Adipocyte (in vitro differentiated cells): Measurements from ENCODE around the gene FAM185A.
"Not testable (repeated sequence)": the region's sequence is repeated elsewhere in the genome, so short reads cannot be mapped to it uniquely, and the experiment has no call there.

Source experiments
- DNase-seq: peaks from one replicate; pipeline ENCODE4 v3.0.0-alpha.2; 2015; ENCODE audit warnings: low read depth
- H3K27me3 ChIP-seq: replicated peaks from 2 replicates; pipeline ENCODE4 v1.7.0; 2013; ENCODE audit warnings: mild to moderate bottlenecking, low read length, moderate library complexity; ENCODE audit not compliant: control insufficient read depth, insufficient read depth
- H3K36me3 ChIP-seq: 2 replicates; pipeline ENCODE4 v1.7.0; 2013; ENCODE audit warnings: low read length, mild to moderate bottlenecking, moderate library complexity; ENCODE audit not compliant: control insufficient read depth, insufficient read depth, severe bottlenecking
- H3K4me1 ChIP-seq: 2 replicates; pipeline ENCODE4 v1.7.0; 2013; ENCODE audit warnings: mild to moderate bottlenecking, low read length, moderate library complexity; ENCODE audit not compliant: control insufficient read depth, insufficient read depth
- H3K4me3 ChIP-seq: 2 replicates; pipeline ENCODE4 v1.7.0; 2013; ENCODE audit warnings: mild to moderate bottlenecking, low read length, moderate library complexity
- H3K9ac ChIP-seq: 2 replicates; pipeline ENCODE4 v1.7.0; 2013; ENCODE audit warnings: mild to moderate bottlenecking, low read length, moderate library complexity
- H3K9me3 ChIP-seq: 2 replicates; pipeline ENCODE4 v1.7.0; 2013; ENCODE audit warnings: mild to moderate bottlenecking, low read length, moderate library complexity; ENCODE audit not compliant: control insufficient read depth

Gene FAM185A

DNA sequence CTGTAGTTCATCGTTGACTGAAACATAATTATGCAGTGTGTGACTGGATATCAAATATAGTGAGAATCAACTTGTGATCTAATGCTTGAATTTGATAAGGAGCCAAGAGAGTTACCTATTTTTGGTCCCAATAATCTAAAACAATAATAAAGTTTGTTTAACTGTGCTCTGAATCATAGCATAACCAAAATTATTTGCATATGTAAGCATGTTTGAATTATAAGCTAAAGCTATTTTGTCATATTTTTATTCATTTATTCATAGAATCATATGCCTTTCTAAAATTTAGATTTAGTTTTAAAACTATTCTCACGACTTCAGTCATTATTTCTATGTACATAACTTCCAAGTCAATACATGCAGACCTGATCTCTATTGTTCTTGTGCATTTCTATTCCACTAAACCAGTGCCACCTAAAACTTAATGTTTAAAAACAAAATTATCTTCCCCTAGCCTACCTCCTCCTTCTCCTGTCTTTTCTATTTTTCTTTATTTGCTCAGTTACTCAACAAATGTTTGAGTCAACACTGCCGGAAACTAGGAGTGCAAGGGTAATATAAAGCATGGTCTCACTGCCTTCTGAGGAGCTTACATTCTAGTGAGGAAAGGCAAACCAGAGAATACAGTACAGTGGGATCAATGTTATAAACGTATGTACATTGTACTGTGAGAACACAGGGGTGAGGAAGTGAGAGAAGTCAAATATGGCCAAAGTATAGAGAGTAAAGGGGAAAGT lies 41.7 kb downstream of the FAM185A start:
- H3K9me3 ChIP-seq, H3K4me1 ChIP-seq, H3K27me3 ChIP-seq, H3K9ac ChIP-seq, DNase-seq, H3K4me3 ChIP-seq, H3K36me3 ChIP-seq: not testable (repeated sequence)

DNA sequence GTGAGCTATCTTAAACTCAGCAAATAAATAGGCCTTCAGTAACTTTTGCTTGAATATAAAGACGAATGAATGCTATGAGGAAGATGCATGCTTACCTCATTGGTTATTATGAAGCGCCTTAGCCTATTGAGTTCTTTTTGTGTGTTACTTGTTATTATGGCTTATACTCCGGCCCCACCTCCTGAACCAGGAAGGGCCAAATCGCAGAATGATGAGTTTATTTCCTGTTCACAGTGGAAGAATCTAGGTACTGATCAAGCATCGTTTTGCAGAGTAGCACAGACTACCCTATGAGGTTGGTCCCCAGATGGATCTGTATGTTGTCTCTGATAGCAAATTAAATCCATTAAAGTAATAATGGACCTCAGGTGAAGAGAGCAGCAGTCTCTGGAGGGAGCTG lies 42.6 kb downstream of the FAM185A start:
- H3K9ac ChIP-seq, H3K36me3 ChIP-seq, H3K4me1 ChIP-seq, H3K9me3 ChIP-seq, DNase-seq, H3K4me3 ChIP-seq, H3K27me3 ChIP-seq: not testable (repeated sequence)

DNA sequence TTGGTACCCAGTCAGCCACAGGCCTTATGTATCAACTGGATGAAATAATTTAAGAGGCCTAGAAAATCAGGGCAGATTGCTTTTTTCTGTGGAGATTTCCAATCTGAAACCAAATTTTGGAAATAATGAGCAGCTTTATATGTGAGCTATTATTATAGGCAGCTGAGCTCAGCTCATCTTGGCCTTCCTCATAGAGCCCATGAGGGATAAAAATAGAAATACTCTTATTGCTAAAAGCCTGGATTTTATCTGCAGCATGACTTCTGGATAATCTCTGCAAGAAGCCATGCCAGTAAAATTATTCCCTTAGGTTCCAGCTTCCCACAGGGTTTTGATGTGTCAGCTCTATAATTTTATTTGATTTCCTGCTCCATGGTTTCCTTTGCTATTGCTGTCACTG lies 43.0 kb downstream of the FAM185A start:
- not testable (repeated sequence) for H3K4me1 ChIP-seq, H3K36me3 ChIP-seq, DNase-seq, H3K4me3 ChIP-seq, H3K9me3 ChIP-seq, H3K27me3 ChIP-seq, H3K9ac ChIP-seq

DNA sequence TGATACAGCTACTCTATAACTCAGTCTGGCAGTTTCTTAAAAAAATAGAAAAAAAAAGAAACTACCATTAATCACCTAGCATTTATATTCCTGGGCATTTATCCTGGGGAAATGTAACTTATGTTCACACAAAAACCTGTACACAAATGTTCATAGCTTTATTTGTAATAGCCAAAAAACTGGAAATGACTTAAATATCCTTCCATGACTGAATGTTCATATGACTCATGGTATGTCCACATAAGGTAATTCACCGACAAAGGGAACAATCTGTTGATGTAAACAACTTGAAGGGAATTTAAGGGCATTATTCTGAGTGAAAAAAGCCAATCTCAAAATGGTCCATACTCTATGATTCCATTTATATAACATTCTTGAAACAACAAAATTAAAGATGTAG lies 45.8 kb downstream of the FAM185A start:
- not testable (repeated sequence) for H3K27me3 ChIP-seq, DNase-seq, H3K9ac ChIP-seq, H3K36me3 ChIP-seq, H3K4me3 ChIP-seq, H3K4me1 ChIP-seq, H3K9me3 ChIP-seq

DNA sequence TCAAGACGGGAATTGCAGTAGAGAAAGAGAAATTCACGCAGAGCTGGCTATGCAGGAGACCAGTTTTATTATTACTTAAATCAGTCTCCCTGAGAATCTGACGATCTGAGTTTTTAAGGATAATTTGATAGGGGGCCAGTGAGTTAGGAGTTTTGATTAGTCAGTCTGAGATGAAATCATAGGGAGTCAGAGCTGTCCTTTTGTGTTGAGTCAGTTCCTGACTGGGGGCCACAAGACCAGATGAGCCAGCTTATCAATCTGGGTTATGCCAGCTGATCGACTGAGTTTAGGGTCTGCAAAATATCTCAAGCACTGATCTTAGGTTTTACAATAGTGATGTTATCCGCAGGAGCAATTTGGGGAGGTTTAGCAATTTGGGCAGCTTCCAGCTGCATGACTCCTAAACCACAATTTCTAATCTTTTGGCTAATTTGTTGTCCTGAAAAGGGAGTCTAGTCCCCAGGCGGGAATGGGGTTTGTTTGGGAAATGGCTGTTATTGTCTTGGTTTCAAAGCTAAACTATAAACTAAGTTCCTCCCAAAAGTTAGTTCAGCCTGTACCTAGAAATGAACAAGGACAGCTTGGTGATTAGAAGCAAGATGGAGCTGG lies 47.3 kb downstream of the FAM185A start:
- H3K4me3 ChIP-seq, H3K9ac ChIP-seq, H3K36me3 ChIP-seq, H3K4me1 ChIP-seq, H3K27me3 ChIP-seq, H3K9me3 ChIP-seq, DNase-seq: not testable (repeated sequence)

DNA sequence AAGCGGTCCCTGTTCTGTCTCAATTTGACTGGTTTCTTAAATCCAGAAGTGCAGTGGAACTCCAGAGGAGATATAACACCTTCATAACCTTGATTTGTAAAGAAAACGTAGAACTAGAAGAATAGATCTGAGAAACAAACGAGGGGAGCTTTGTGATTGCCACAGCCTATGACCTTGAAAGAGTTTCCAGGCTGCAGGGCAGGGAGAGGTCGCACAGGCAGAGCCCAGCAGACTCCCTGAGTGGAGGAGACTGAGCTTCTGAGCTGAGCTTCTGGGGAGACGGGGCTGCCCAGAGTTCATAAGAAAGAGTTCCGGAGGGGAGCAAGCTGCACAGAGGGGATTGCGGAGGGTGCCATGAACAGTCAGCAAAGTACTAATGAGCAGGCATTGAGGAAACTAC lies 57.8 kb downstream of the FAM185A start:
- Histone ChIP-seq H3K4me1 (peaks cover 6% of the 10 kb centered on the region), H3K9ac (no peak overlapping the region), H3K36me3 (peaks cover 7% of the 10 kb centered on the region), H3K27me3 (no peaks in the 10 kb centered on the region), H3K4me3 (no peak overlapping the region), H3K9me3 (no peaks in the 10 kb centered on the region)
- no peak for DNase-seq

DNA sequence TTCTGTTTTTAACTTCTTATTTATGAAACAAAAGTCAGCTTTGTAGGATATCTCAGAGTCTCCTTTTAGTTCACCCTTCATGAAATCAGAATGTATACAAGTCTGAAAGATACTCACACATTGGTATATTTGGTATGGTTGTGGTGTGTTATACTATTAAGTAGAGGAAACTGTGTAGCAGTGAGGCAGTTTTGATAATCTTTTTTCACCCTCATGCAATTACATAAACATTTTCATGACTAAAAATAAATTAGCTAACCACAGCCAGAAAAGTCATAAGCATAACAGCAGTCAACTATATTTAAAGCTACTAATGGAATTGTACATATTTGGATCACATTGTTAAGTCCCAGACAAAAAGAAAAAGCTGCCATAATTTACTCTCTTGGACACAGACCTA lies 62.1 kb downstream of the FAM185A start:
- H3K4me3 ChIP-seq: no peak overlapping the region
- no peaks in the 10 kb centered on the region for H3K9me3 ChIP-seq
- no peak overlapping the region for H3K9ac ChIP-seq
- no peaks in the 10 kb centered on the region for H3K27me3 ChIP-seq
- DNase-seq: no peak
- H3K36me3 ChIP-seq: peaks cover 7% of the 10 kb centered on the region
- H3K4me1 ChIP-seq: peaks cover 20% of the 10 kb centered on the region

DNA sequence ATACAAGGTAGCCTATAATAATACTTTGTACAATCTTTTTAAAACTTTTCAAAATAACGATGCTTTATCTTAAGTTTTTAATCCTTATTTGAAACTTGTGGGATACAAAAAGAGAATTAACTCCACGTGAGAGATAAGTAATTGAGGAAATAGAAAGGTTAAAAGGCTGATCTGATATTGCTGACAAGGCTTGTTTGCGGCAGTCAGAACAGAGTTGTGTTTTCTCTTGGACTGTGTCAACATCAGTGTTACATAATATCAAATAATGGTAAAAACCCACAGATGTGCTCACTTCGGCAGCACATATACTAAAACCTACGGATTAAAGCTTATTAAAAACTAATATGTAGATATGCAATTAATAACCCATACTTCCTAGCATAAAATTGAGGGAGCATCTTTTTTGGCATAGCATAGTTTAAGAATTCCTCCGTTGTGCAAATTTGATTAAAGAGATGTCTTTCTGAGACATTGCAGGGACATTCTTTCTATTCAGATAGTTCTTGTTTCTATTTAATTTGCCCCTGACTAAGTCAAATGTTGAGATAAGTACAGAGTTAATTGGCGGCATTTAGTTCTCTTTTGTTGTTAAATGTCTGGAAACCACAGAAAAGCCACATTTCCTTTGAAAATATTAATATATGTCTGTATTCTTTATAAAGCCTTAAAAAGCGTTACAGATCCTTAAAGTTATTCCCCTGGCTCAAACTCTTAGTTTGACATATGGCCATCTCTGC lies 63.3 kb downstream of the FAM185A start:
- H3K4me1 ChIP-seq: peaks cover 20% of the 10 kb centered on the region
- no peak overlapping the region for H3K4me3 ChIP-seq
- H3K9ac ChIP-seq: no peak overlapping the region
- no peak for DNase-seq
- H3K36me3 ChIP-seq: peaks cover 7% of the 10 kb centered on the region
- H3K9me3 ChIP-seq: no peaks in the 10 kb centered on the region
- no peaks in the 10 kb centered on the region for H3K27me3 ChIP-seq

DNA sequence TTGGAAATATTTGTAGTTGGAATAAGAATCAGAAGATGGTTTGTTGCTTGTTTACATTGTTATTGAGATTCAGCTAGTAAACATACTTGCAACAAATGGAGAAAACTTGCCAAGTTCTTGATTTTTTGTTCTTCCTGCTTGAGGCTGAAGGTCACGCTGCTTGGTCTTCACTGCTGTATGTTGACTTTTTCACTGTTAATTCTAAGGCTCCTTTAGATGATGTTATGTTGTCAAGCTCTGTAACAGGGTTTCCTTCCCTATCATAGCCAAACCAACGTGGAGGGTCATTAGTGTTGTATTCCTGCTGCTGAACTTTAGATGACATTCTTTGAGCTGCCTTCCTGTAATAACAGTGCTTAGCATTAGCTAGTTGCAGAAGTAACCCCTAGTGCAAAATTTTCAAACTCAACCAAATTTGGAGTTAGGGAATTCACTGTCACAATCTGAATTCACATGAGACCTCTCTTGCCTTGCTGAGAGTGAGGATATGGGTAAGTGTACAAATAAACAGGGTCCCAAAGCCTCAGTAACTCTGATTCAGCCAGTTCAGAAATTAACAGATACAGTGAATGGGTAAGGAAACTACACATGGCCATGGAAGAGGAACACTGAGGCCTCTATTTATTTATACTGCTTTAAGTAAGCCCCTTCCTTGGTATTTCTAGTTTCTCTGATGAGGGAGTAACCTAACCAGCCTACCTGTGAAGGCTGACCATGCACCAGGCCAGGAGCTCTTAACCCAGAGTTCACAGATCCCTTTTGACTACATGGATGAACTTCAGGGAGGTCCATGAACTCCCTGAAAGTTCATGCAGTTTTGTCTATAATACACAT lies 64.6 kb downstream of the FAM185A start:
- Histone ChIP-seq H3K9me3 (no peaks in the 10 kb centered on the region), H3K4me1 (peaks cover 20% of the 10 kb centered on the region), H3K4me3 (no peak overlapping the region), H3K27me3 (no peaks in the 10 kb centered on the region), H3K9ac (no peak overlapping the region), H3K36me3 (peaks cover 6% of the 10 kb centered on the region)
- no peak for DNase-seq

DNA sequence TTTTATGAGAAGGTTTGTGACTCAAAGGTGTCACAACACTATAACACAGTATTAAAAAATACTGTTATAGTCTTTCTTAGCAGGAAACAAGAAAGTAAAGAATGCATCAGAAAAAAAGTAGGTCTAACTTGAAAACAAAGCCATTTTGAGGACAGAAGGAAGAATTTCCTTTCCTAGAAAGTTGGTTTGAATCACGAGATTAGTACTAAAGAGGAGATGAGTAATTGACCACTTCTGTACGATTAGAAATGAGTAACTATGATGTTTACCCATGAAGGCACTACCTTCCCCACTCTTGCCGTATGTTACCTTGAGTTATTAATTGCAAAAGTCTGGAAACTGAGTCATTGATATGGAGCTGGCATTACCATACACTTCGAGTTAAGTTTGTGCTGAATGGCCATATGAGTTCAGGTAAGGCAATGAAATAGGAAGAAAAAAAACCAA lies 65.2 kb downstream of the FAM185A start:
- peaks cover 20% of the 10 kb centered on the region for H3K4me1 ChIP-seq
- no peaks in the 10 kb centered on the region for H3K27me3 ChIP-seq
- no peaks in the 10 kb centered on the region for H3K9me3 ChIP-seq
- no peak overlapping the region for H3K9ac ChIP-seq
- peak; percentile 7 for DNase-seq
- H3K36me3 ChIP-seq: no peaks in the 10 kb centered on the region
- H3K4me3 ChIP-seq: no peak overlapping the region
